ENCODE data around the gene FOXO1.

The FOXO1 gene

GRCh38 chr13:40635315-40635995 is 31.0 kb downstream of the FOXO1 start:
- DNase-seq = no peak

GRCh38 chr13:40632915-40633314 is 33.5 kb downstream of the FOXO1 start:
- no peak for DNase-seq

GRCh38 chr13:40631605-40632004 is 34.8 kb downstream of the FOXO1 start:
- DNase-seq = no peak

GRCh38 chr13:40629678-40630384 is 36.6 kb downstream of the FOXO1 start:
- DNase-seq = no peak

- no peak for DNase-seq
Measured at GRCh38 chr13:40626977-40627376, 39.5 kb downstream of the FOXO1 start.

- DNase-seq = no peak
Measured at GRCh38 chr13:40626561-40626960, 39.9 kb downstream of the FOXO1 start.

GRCh38 chr13:40624986-40625385 is 41.5 kb downstream of the FOXO1 start:
- no peak for DNase-seq

GRCh38 chr13:40624383-40624782 is 42.1 kb downstream of the FOXO1 start:
- DNase-seq = peak; percentile 4

- DNase-seq = no peak
Measured at GRCh38 chr13:40622761-40623160, 43.7 kb downstream of the FOXO1 start.

GRCh38 chr13:40622246-40622645 is 44.2 kb downstream of the FOXO1 start:
- DNase-seq = no peak

GRCh38 chr13:40619479-40619814 is 47.0 kb downstream of the FOXO1 start:
- DNase-seq = no peak

- DNase-seq = no peak
Measured at GRCh38 chr13:40618581-40619478, 47.6 kb downstream of the FOXO1 start.

GRCh38 chr13:40617801-40618356 is 48.6 kb downstream of the FOXO1 start:
- no peak for DNase-seq

- DNase-seq = no peak
Measured at GRCh38 chr13:40615619-40616018, 50.8 kb downstream of the FOXO1 start.

- no peak for DNase-seq
Measured at GRCh38 chr13:40613914-40614313, 52.5 kb downstream of the FOXO1 start.

- no peak for DNase-seq
Measured at GRCh38 chr13:40613192-40613818, 53.1 kb downstream of the FOXO1 start.

GRCh38 chr13:40612041-40612440 is 54.4 kb downstream of the FOXO1 start:
- no peak for DNase-seq

GRCh38 chr13:40611635-40612034 is 54.8 kb downstream of the FOXO1 start:
- DNase-seq = no peak

GRCh38 chr13:40611004-40611403 is 55.4 kb downstream of the FOXO1 start:
- DNase-seq = no peak

GRCh38 chr13:40609972-40610726 is 56.3 kb downstream of the FOXO1 start:
- DNase-seq = no peak

- DNase-seq = no peak
Measured at GRCh38 chr13:40608308-40608707, 58.1 kb downstream of the FOXO1 start.

GRCh38 chr13:40605573-40605972 is 60.9 kb downstream of the FOXO1 start:
- DNase-seq = no peak

Data from fibroblast of skin of scalp (primary cell).